SK-N-SH (cell line): ENCODE results near the gene CCL16. TPM values are rescaled to one million over a fixed set of nuclear protein-coding genes. Genes with fewer than 3 reads are reported as not detected.

Source experiments
- CTCF ChIA-PET: fragments of 300-600, 350-600 bp; formaldehyde crosslinking; extraction: SDS; loops from one replicate; lab custom pipeline; 2021; lab: Yijun Ruan, JAX
- POLR2A ChIA-PET: fragments of 350-600 bp; sonication (Branson Sonifier 250); formaldehyde crosslinking; extraction: SDS; loops from one replicate; lab custom pipeline; 2020; ENCODE audit warnings: antibody characterized with exemption, inconsistent platforms; lab: Yijun Ruan, JAX
- DNase-seq: peaks from one replicate; pipeline ENCODE4 v3.0.0; 2012
- H2AFZ ChIP-seq: fragments of 200-600 bp; sonication (generic); 2 replicates; pipeline ENCODE4 v1.8.1; 2016; ENCODE audit warnings: antibody characterized with exemption, mild to moderate bottlenecking, low read depth
- H3F3A ChIP-seq: fragments of 200-600 bp; sonication (generic); replicated peaks from 2 replicates; pipeline ENCODE3; 2016; ENCODE audit warnings: antibody characterized with exemption, mild to moderate bottlenecking; ENCODE audit not compliant: insufficient read depth
- H3K27ac ChIP-seq, 2 experiments: fragments of 200-500 bp in 1 of 2; fragments of 200-600 bp in 1 of 2; sonication (Bioruptor generic) in 1 of 2; sonication (generic), shearing (Covaris generic) in 1 of 2; 2 replicates each; pipeline versions ENCODE4 v1.5.1 to v1.6.1; 2014 to 2016; ENCODE audit warnings: low read depth in 2 of 2, inconsistent platforms in 1 of 2, low read length in 1 of 2, mild to moderate bottlenecking in 1 of 2, mixed read lengths in 1 of 2
- H3K27me3 ChIP-seq: fragments of 200-600 bp; sonication (generic), shearing (Covaris generic); 2 replicates; pipeline ENCODE4 v1.6.1; 2016; ENCODE audit warnings: mixed run types; ENCODE audit not compliant: insufficient read depth
- H3K36me3 ChIP-seq, 2 experiments: fragments of 200-500 bp in 1 of 2; fragments of 200-600 bp in 1 of 2; sonication (Bioruptor generic) in 1 of 2; sonication (generic) in 1 of 2; replicated peaks in 1 of 2; 2 replicates each; pipeline versions ENCODE3 to v1.5.1; 2014 to 2016; ENCODE audit warnings: low read length in 1 of 2, mild to moderate bottlenecking in 1 of 2; ENCODE audit not compliant: insufficient read depth in 2 of 2, control insufficient read depth in 1 of 2
- H3K4me1 ChIP-seq, 2 experiments: fragments of 200-500 bp in 1 of 2; fragments of 200-600 bp in 1 of 2; sonication (Bioruptor generic) in 1 of 2; sonication (generic), shearing (Covaris generic) in 1 of 2; 2 replicates each; pipeline versions ENCODE4 v1.5.1 to v1.6.1; 2014 to 2016; ENCODE audit warnings: low read depth in 1 of 2, low read length in 1 of 2, mixed run types in 1 of 2; ENCODE audit not compliant: insufficient read depth in 2 of 2, control insufficient read depth in 1 of 2
- H3K4me2 ChIP-seq: fragments of 200-600 bp; sonication (generic), shearing (Covaris generic); 2 replicates; pipeline ENCODE4 v1.6.1; 2017; ENCODE audit warnings: mixed run types
- H3K4me3 ChIP-seq, 2 experiments: fragments of 200-500 bp in 1 of 2; fragments of 200-600 bp in 1 of 2; sonication (Bioruptor generic) in 1 of 2; sonication (generic), shearing (Covaris generic) in 1 of 2; 2 replicates each; pipeline versions ENCODE4 v1.5.1 to v1.8.1; 2014 to 2016; ENCODE audit warnings: low read depth in 2 of 2, inconsistent platforms in 1 of 2, low read length in 1 of 2, mild to moderate bottlenecking in 1 of 2, mixed read lengths in 1 of 2, moderate library complexity in 1 of 2
- H3K79me2 ChIP-seq: fragments of 200-600 bp; sonication (generic); 2 replicates; pipeline ENCODE4 v1.8.1; 2017; ENCODE audit warnings: mild to moderate bottlenecking; ENCODE audit not compliant: insufficient read depth
- H3K9ac ChIP-seq: fragments of 200-600 bp; sonication (generic); 2 replicates; pipeline ENCODE4 v1.6.1; 2017; ENCODE audit warnings: mixed run types
- H3K9me2 ChIP-seq: fragments of 200-600 bp; sonication (generic); 2 replicates; pipeline ENCODE4 v1.6.1; 2017; ENCODE audit warnings: mixed run types
- H3K9me3 ChIP-seq: fragments of 200-600 bp; sonication (generic); 2 replicates; pipeline ENCODE4 v1.6.1; 2017; ENCODE audit warnings: mixed run types, mild to moderate bottlenecking, moderate library complexity
- H4K20me1 ChIP-seq: fragments of 200-600 bp; sonication (generic); 2 replicates; pipeline ENCODE4 v1.6.1; 2017; ENCODE audit warnings: mild to moderate bottlenecking, mixed run types; ENCODE audit not compliant: insufficient read depth
- CHD2 ChIP-seq: fragments of 150-350 bp; IDR thresholded peaks from 2 replicates; pipeline ENCODE4 v1.6.1; 2018; ENCODE audit warnings: low read length; ENCODE audit not compliant: partially characterized antibody
- ELF1 ChIP-seq: IDR thresholded peaks from 2 replicates; pipeline ENCODE4 v1.4.0; 2012
- EP300 ChIP-seq, 2 experiments: IDR thresholded peaks; 2 replicates each; pipeline versions ENCODE4 v1.4.0 to v1.6.1; 2012; ENCODE audit warnings: borderline replicate concordance in 1 of 2, low read depth in 1 of 2, low read length in 1 of 2
- EZH2phosphoT487 ChIP-seq: fragments of 200-600 bp; sonication (generic); IDR thresholded peaks from 2 replicates; pipeline ENCODE4 v1.6.1; 2017; ENCODE audit warnings: low read depth, mixed run types, mild to moderate bottlenecking, antibody characterized with exemption, moderate library complexity, borderline replicate concordance
- FOSL2 ChIP-seq: IDR thresholded peaks from 2 replicates; pipeline ENCODE4 v1.4.0; 2012; ENCODE audit warnings: low read depth, mild to moderate bottlenecking, moderate library complexity, borderline replicate concordance
- FOXJ3 ChIP-seq: sonication (generic); formaldehyde crosslinking; IDR thresholded peaks from 2 replicates; pipeline ENCODE4 v1.5.1; 2020; ENCODE audit warnings: mild to moderate bottlenecking, missing genetic modification reagents
- FOXM1 ChIP-seq: IDR thresholded peaks from 2 replicates; pipeline ENCODE4 v1.4.0; 2012; ENCODE audit warnings: low read depth, mild to moderate bottlenecking
- GABPA ChIP-seq: IDR thresholded peaks from 2 replicates; pipeline ENCODE4 v1.4.0; 2012; ENCODE audit warnings: low read depth, mild to moderate bottlenecking
- GATA2 ChIP-seq: sonication (generic); formaldehyde crosslinking; IDR thresholded peaks from 2 replicates; pipeline ENCODE4 v1.5.0; 2020; ENCODE audit warnings: mild to moderate bottlenecking, missing genetic modification reagents
- MXI1 ChIP-seq: IDR thresholded peaks from 2 replicates; pipeline ENCODE4 v1.6.1; 2012; ENCODE audit warnings: mild to moderate bottlenecking, low read depth, low read length, improper control_type of control experiment
- NRF1 ChIP-seq: IDR thresholded peaks from 2 replicates; pipeline ENCODE4 v1.6.1; 2012; ENCODE audit warnings: low read depth, mild to moderate bottlenecking, low read length
- RFX5 ChIP-seq: IDR thresholded peaks from 2 replicates; pipeline ENCODE4 v1.6.1; 2012; ENCODE audit warnings: mild to moderate bottlenecking, improper control_type of control experiment, low read length
- RXRA ChIP-seq: IDR thresholded peaks from 2 replicates; pipeline ENCODE4 v1.4.0; 2012; ENCODE audit warnings: low read depth, mild to moderate bottlenecking, borderline replicate concordance
- SMC3 ChIP-seq: IDR thresholded peaks from 2 replicates; pipeline ENCODE4 v1.6.1; 2012; ENCODE audit warnings: low read depth, low read length, improper control_type of control experiment
- TAF1 ChIP-seq: IDR thresholded peaks from 2 replicates; pipeline ENCODE4 v1.6.1; 2012; ENCODE audit warnings: low read depth, mild to moderate bottlenecking, low read length, moderate library complexity, borderline replicate concordance
- TCF12 ChIP-seq: IDR thresholded peaks from 2 replicates; pipeline ENCODE4 v1.4.0; 2012
- YY1 ChIP-seq: IDR thresholded peaks from 2 replicates; pipeline ENCODE4 v1.4.0; 2012; ENCODE audit warnings: low read depth, mild to moderate bottlenecking
- WGBS: methylation state at CpG from one replicate; pipeline ENCODE4 v1.1.6; 2017; ENCODE audit warnings: low lambda C conversion rate; 5-methylcytosine and 5-hydroxymethylcytosine counted together
- polyA plus RNA-seq, 3 experiments: library from polyadenylated mRNA; depleted of rRNA; stranded (reverse); fragments of >200 nt; gene quantifications; 2 replicates each; pipeline ENCODE4 v1.2.3, GENCODE V29; 2012
- TF ChIP-seq, protein P1 (sequence below): IDR thresholded peaks from 2 replicates; pipeline ENCODE4 v1.6.1; 2012; ENCODE audit warnings: mild to moderate bottlenecking, low read depth, low read length, moderate library complexity
- TF ChIP-seq, protein P2 (sequence below): fragments of 150-350 bp; IDR thresholded peaks from 2 replicates; pipeline ENCODE4 v1.6.1; 2016; ENCODE audit warnings: mild to moderate bottlenecking, low read depth, low read length
- TF ChIP-seq, protein P3 (sequence below): IDR thresholded peaks from 2 replicates; pipeline ENCODE4 v1.4.0; 2012; ENCODE audit warnings: low read depth

The CCL16 gene
- polyA plus RNA-seq, 1 of the 3 experiments (the other 2 are of a cell fraction): not detected

DNA sequence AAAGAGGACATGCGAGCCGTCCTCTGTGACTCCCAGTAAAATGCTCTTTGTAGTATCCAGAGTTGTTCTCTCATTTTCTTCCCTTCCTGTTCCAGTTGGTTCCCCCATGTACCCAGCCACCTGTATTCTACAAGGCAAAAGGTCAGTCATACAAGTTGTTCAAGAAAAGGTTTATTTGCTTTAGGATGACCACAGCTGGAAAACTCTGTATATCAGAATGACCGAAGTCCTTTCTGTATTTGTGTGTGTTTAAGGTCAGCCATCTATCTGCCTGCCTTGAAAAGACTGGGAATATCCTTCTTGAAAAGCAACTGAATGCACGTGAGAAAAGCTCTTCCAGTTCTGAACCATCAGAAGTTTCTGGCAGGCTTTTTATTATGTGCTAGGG, 8.4 kb downstream of the CCL16 start:
- H3K27me3 ChIP-seq: peaks cover 30% of the 10 kb centered on the region; the same call in 1 of the 2 replicates
- H3K36me3 ChIP-seq: no peaks in the 10 kb centered on the region
- H3K4me3 ChIP-seq: no peak overlapping the region
- 60% methylated on average over 4 of the region's 4 CpGs for WGBS
- H3K9me3 ChIP-seq: no peaks in the 10 kb centered on the region
- H3K79me2 ChIP-seq: no peaks in the 10 kb centered on the region
- H4K20me1 ChIP-seq: no peaks in the 10 kb centered on the region
- no peaks in the 10 kb centered on the region for H3K9me2 ChIP-seq
- no peak for DNase-seq
- ChIA-PET CTCF (interaction anchor here (0.7 to 5.7 kb wide), 4 partner anchors 100 to 510 kb away, joined by 4 to 48 read pairs (median 5); no protein-coding TSS in a partner anchor), POLR2A (no interaction called here)
- no peak overlapping the region for H2AFZ ChIP-seq
- TF ChIP-seq TAF1: no peak
- TF ChIP-seq, protein P1, sequence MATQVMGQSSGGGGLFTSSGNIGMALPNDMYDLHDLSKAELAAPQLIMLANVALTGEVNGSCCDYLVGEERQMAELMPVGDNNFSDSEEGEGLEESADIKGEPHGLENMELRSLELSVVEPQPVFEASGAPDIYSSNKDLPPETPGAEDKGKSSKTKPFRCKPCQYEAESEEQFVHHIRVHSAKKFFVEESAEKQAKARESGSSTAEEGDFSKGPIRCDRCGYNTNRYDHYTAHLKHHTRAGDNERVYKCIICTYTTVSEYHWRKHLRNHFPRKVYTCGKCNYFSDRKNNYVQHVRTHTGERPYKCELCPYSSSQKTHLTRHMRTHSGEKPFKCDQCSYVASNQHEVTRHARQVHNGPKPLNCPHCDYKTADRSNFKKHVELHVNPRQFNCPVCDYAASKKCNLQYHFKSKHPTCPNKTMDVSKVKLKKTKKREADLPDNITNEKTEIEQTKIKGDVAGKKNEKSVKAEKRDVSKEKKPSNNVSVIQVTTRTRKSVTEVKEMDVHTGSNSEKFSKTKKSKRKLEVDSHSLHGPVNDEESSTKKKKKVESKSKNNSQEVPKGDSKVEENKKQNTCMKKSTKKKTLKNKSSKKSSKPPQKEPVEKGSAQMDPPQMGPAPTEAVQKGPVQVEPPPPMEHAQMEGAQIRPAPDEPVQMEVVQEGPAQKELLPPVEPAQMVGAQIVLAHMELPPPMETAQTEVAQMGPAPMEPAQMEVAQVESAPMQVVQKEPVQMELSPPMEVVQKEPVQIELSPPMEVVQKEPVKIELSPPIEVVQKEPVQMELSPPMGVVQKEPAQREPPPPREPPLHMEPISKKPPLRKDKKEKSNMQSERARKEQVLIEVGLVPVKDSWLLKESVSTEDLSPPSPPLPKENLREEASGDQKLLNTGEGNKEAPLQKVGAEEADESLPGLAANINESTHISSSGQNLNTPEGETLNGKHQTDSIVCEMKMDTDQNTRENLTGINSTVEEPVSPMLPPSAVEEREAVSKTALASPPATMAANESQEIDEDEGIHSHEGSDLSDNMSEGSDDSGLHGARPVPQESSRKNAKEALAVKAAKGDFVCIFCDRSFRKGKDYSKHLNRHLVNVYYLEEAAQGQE: no peak
- TF ChIP-seq EP300 (IDR thresholded peaks at IDR 0.05; ENCODE audit: borderline replicate concordance in 1 of 2, low read depth in 1 of 2, low read length in 1 of 2): no peak
- no peak for TF ChIP-seq RXRA
- TF ChIP-seq RFX5: no peak
- no peak for TF ChIP-seq FOXM1
- no peak overlapping the region for H3K9ac ChIP-seq
- no peak overlapping the region for H3K4me2 ChIP-seq
- no peaks in the 10 kb centered on the region for H3K4me1 ChIP-seq
- H3F3A ChIP-seq: no peaks in the 10 kb centered on the region
- no peak overlapping the region for H3K27ac ChIP-seq

DNA sequence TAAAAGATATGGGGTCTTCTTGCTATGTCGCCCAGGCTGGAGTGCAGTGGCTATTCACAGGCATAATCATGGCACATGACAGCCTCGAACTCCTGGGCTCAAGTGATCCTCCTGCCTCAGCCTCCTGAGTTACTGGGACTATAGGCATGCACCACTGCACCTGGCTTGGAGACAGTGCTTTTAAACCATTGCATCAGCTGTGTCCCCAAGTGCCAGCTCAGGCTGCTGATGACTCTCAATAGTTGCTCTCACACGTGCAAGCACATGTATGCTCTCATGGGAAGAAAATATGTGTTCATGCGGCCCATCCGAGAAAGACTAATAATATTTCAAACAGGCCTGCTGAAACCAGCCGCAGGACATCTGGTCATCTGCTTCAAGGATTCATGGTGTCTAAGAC, 8.8 kb downstream of the CCL16 start:
- no peak overlapping the region for H3K27ac ChIP-seq
- no peak overlapping the region for H2AFZ ChIP-seq
- H3K79me2 ChIP-seq: no peaks in the 10 kb centered on the region
- no peak for TF ChIP-seq YY1
- TF ChIP-seq, protein P2, sequence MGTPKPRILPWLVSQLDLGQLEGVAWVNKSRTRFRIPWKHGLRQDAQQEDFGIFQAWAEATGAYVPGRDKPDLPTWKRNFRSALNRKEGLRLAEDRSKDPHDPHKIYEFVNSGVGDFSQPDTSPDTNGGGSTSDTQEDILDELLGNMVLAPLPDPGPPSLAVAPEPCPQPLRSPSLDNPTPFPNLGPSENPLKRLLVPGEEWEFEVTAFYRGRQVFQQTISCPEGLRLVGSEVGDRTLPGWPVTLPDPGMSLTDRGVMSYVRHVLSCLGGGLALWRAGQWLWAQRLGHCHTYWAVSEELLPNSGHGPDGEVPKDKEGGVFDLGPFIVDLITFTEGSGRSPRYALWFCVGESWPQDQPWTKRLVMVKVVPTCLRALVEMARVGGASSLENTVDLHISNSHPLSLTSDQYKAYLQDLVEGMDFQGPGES: no peak
- no peak for TF ChIP-seq MXI1
- TF ChIP-seq FOSL2: no peak
- TF ChIP-seq NRF1: no peak
- TF ChIP-seq, protein P3, sequence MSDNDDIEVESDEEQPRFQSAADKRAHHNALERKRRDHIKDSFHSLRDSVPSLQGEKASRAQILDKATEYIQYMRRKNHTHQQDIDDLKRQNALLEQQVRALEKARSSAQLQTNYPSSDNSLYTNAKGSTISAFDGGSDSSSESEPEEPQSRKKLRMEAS: no peak
- TF ChIP-seq TCF12: no peak
- no peak for TF ChIP-seq GABPA
- TF ChIP-seq ELF1: no peak
- no peak for TF ChIP-seq TAF1
- no peak for TF ChIP-seq GATA2 (CRISPR knock-in tag)
- TF ChIP-seq FOXJ3 (CRISPR knock-in tag): no peak
- TF ChIP-seq CHD2: no peak
- TF ChIP-seq SMC3: no peak
- TF ChIP-seq EZH2phosphoT487: no peak
- H3K27me3 ChIP-seq: peaks cover 30% of the 10 kb centered on the region; the same call in 1 of the 2 replicates
- DNase-seq: no peak
- no peak overlapping the region for H3K9ac ChIP-seq
- H3K4me3 ChIP-seq: no peak overlapping the region
- no peaks in the 10 kb centered on the region for H4K20me1 ChIP-seq
- H3K9me2 ChIP-seq: no peaks in the 10 kb centered on the region
- no peaks in the 10 kb centered on the region for H3K36me3 ChIP-seq
- POLR2A ChIA-PET: no interaction called here
- whole genome bisulfite sequencing: 42% methylated on average over 6 of the region's 6 CpGs
- CTCF ChIA-PET: interaction anchor here (1.5 to 5.7 kb wide), 5 partner anchors 10 to 510 kb away, joined by 4 to 48 read pairs (median 6); no protein-coding TSS in a partner anchor
- no peaks in the 10 kb centered on the region for H3F3A ChIP-seq
- H3K4me2 ChIP-seq: no peak overlapping the region
- no peaks in the 10 kb centered on the region for H3K4me1 ChIP-seq
- H3K9me3 ChIP-seq: no peaks in the 10 kb centered on the region
